Measurements from ENCODE around the gene DACH1.

DNA sequence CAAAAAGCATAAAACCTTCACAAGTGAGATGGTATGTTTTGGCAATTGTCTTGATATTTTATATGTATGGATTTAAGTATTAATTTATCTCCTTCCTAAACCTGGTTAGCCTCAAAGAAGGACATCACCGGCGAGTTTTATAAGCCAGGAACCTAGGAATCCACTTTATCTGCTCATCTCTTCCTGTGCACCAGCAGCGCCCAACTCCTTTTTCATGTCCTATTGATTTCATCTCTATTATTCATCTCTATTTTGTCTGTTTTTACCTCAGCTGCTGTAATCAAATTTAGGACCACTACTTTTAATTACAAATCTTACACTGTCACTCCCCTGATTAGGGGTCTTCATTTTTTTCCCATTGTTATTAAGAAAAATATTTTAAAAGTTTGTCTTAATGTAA, 286.4 kb downstream of the DACH1 start:
- no peak for TF ChIP-seq EZH2 (IDR thresholded peaks at IDR 0.05; ENCODE audit: low read depth, low read length, severe bottlenecking)
- TF ChIP-seq JUN (IDR thresholded peaks at IDR 0.05; ENCODE audit: low read depth, low read length), result no peak
- TF ChIP-seq TEAD4 (IDR thresholded peaks at IDR 0.05; ENCODE audit: low read depth, low read length), result no peak
- TF ChIP-seq, protein P1, sequence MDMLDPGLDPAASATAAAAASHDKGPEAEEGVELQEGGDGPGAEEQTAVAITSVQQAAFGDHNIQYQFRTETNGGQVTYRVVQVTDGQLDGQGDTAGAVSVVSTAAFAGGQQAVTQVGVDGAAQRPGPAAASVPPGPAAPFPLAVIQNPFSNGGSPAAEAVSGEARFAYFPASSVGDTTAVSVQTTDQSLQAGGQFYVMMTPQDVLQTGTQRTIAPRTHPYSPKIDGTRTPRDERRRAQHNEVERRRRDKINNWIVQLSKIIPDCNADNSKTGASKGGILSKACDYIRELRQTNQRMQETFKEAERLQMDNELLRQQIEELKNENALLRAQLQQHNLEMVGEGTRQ (IDR thresholded peaks at IDR 0.05; ENCODE audit: low read length), result no peak
- no peak for TF ChIP-seq POLR2A (IDR thresholded peaks at IDR 0.05; ENCODE audit: control extremely low read depth in 1 of 2, low read depth in 2 of 2, low read length in 2 of 2)
- no peak for TF ChIP-seq CTCF (IDR thresholded peaks at IDR 0.05; ENCODE audit: control extremely low read depth in 1 of 3, insufficient read depth in 1 of 3, low read depth in 1 of 3, low read length in 3 of 3)
- TF ChIP-seq BRCA1 (IDR thresholded peaks at IDR 0.05; ENCODE audit: low read depth, low read length), result no peak
- no peak for TF ChIP-seq SIX5 (IDR thresholded peaks at IDR 0.05; ENCODE audit: low read depth, low read length)
- TF ChIP-seq TCF12 (IDR thresholded peaks at IDR 0.05; ENCODE audit: low read depth, low read length), result no peak
- TF ChIP-seq CEBPB (IDR thresholded peaks at IDR 0.05; ENCODE audit: low read depth, low read length), result no peak

Measured in H1 (cell line).